HL-60 (cell line): ENCODE data around the gene PLTP.
A peak's percentile ranks its signal among the peaks of the same experiment; 100 is the strongest.

Experiments
- DNase-seq, 2 experiments: peaks; one replicate each; pipeline ENCODE4 v3.0.0-alpha.2; 2010 to 2020; ENCODE audit warnings: low read depth in 1 of 2, low spot score in 1 of 2
- H3K27ac ChIP-seq: fragments of 250-450 bp; sonication (Bioruptor Pico); replicated peaks from 2 replicates; pipeline ENCODE4 v1.5.1; 2020; ENCODE audit warnings: mild to moderate bottlenecking, moderate library complexity
- H3K27me3 ChIP-seq: fragments of 250-450 bp; sonication (Bioruptor Pico); 2 replicates; pipeline ENCODE4 v1.5.1; 2021; ENCODE audit warnings: mild to moderate bottlenecking, moderate library complexity; ENCODE audit not compliant: insufficient read depth, poor library complexity, severe bottlenecking
- H3K4me3 ChIP-seq: replicated peaks from 2 replicates; pipeline ENCODE4 v1.5.1; 2011; ENCODE audit warnings: mild to moderate bottlenecking, control low read depth, low read length; ENCODE audit not compliant: insufficient read depth
- CTCF ChIP-seq: IDR thresholded peaks from one replicate; pipeline ENCODE4 v1.5.1; 2011; ENCODE audit warnings: low read length, control low read depth, inconsistent platforms; ENCODE audit not compliant: insufficient read depth
- GABPA ChIP-seq: IDR thresholded peaks from 2 replicates; pipeline ENCODE4 v1.6.1; 2012; ENCODE audit warnings: low read depth
- POLR2AphosphoS5 ChIP-seq: IDR thresholded peaks from 2 replicates; pipeline ENCODE4 v1.6.1; 2012; ENCODE audit warnings: low read depth
- REST ChIP-seq: IDR thresholded peaks from 2 replicates; pipeline ENCODE4 v1.6.1; 2012; ENCODE audit warnings: low read depth; ENCODE audit not compliant: insufficient replicate concordance
- SPI1 ChIP-seq: IDR thresholded peaks from 2 replicates; pipeline ENCODE4 v1.6.1; 2012; ENCODE audit warnings: low read depth, mild to moderate bottlenecking, borderline replicate concordance

PLTP gene

GRCh38 chr20:45887346-45887715, 24.6 kb downstream of the PLTP start, which contains the start of gene SPATA25:
Gene SPATA25, minus strand, starts transcription at chr20:45887622. Its CDS starts 32 bp downstream, at chr20:45887590.
- H3K27me3 ChIP-seq: no peaks in the 10 kb centered on the region
- DNase-seq: no peak
- no peak within 1 kb of the TSS for H3K4me3 ChIP-seq
- H3K27ac ChIP-seq: no peak within 1 kb of the TSS
- TF ChIP-seq GABPA (no peak), POLR2AphosphoS5 (no peak)

GRCh38 chr20:45886590-45887345, 25.2 kb downstream of the PLTP start:
- no peak for DNase-seq
- Histone ChIP-seq H3K27ac (no peak overlapping the region), H3K27me3 (no peaks in the 10 kb centered on the region), H3K4me3 (no peak overlapping the region)
- no peak for TF ChIP-seq POLR2AphosphoS5
- TF ChIP-seq GABPA: no peak
- TF ChIP-seq SPI1: no peak
- TF ChIP-seq REST: no peak
- no peak for TF ChIP-seq CTCF

DNA sequence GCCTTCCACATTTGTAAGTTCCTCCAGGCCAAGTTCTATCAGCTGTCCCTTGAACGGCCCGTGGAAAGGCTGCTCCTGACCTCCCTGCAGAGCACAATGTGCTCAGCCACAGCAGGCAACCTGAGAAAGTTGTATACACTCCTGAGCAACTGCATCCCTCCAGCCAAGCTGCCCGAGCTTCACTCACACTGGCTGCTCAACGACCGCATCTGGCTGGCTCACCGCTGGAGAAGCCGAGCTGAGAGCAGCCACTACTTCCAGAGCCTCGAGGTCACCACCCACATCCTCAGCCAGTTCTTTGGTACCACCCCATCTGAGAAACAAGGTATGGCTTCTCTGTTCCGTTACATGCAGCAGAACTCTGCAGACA, 28.9 kb downstream of the PLTP start:
- TF ChIP-seq CTCF (no peak), GABPA (no peak), SPI1 (no peak), REST (no peak)
- no peak for DNase-seq
- H3K27me3 ChIP-seq: no peaks in the 10 kb centered on the region
- H3K4me3 ChIP-seq: no peak overlapping the region
- H3K27ac ChIP-seq: no peak overlapping the region

DNA sequence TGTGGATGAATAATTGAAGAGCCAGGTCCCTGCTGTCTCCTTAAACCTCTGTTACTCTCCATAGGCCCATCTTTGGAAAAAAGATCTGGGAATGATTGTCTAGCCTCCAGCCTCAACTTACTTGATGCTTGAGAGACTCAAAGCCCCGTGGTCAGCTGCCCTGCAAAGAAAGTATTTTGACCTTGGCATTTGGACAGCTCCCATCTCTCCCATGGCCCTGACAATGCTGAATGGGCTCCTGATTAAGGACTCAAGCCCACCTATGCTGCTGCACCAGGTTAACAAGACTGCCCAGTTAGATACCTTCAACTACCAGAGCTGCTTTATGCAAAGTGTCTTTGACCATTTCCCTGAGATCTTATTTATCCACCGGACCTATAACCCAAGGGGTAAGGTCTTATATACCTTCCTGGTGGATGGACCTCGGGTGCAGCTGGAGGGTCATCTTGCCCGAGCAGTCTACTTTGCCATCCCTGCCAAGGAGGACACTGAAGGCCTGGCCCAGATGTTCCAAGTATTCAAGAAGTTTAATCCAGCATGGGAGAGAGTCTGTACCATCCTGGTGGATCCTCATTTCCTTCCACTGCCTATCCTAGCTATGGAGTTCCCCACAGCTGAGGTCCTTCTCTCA, 29.4 kb downstream of the PLTP start:
- TF ChIP-seq GABPA: no peak
- peak; percentile 54 for TF ChIP-seq REST
- Histone ChIP-seq H3K27me3 (no peaks in the 10 kb centered on the region), H3K27ac (no peak overlapping the region), H3K4me3 (no peak overlapping the region)
- no peak for DNase-seq
